Measurements from ENCODE around the gene LRPPRC.

LRPPRC gene

GRCh38 chr2:43960921-43961320 is 34.9 kb downstream of the LRPPRC start:
- H3K9me3 ChIP-seq (ENCODE audit: low read length): no peaks in the 10 kb centered on the region
- H3K4me2 ChIP-seq (ENCODE audit: low read length): no peak overlapping the region
- peaks cover 93% of the 10 kb centered on the region for H3K36me3 ChIP-seq (ENCODE audit: insufficient read depth, low read length)
- no peaks in the 10 kb centered on the region for H3K79me2 ChIP-seq (ENCODE audit: insufficient read depth, low read length)
- no peak overlapping the region for H2AFZ ChIP-seq (ENCODE audit: low read length)
- peaks cover 2% of the 10 kb centered on the region; the same call in 1 of the 2 replicates for H4K20me1 ChIP-seq (ENCODE audit: insufficient read depth, low read length)
- no peak for TF ChIP-seq CTCF (IDR thresholded peaks at IDR 0.05; ENCODE audit: low read length)
- no peaks in the 10 kb centered on the region for H3K4me1 ChIP-seq (ENCODE audit: insufficient read depth, low read length, severe bottlenecking)
- no peak overlapping the region for H3K27ac ChIP-seq (ENCODE audit: low read depth, low read length, poor library complexity, severe bottlenecking)
- no peaks in the 10 kb centered on the region for H3K27me3 ChIP-seq (ENCODE audit: insufficient read depth, low read length)
- no peak overlapping the region for H3K4me3 ChIP-seq (ENCODE audit: low read depth, low read length, poor library complexity, severe bottlenecking)
- no peaks in the 10 kb centered on the region for H3K9me2 ChIP-seq (ENCODE audit: low read depth, low read length)
- no peak overlapping the region for H3K9ac ChIP-seq (ENCODE audit: low read length)
- no peaks in the 10 kb centered on the region for H3F3A ChIP-seq (ENCODE audit: insufficient read depth, low read length)

GRCh38 chr2:43958397-43959275 is 37.2 kb downstream of the LRPPRC start:
- Histone ChIP-seq H3K9ac (ENCODE audit: low read length) (no peak overlapping the region), H2AFZ (ENCODE audit: low read length) (no peak overlapping the region), H3K9me3 (ENCODE audit: low read length) (no peaks in the 10 kb centered on the region), H3K9me2 (ENCODE audit: low read depth, low read length) (no peaks in the 10 kb centered on the region), H4K20me1 (ENCODE audit: insufficient read depth, low read length) (no peaks in the 10 kb centered on the region; the same call in 1 of the 2 replicates), H3K4me1 (ENCODE audit: insufficient read depth, low read length, severe bottlenecking) (no peaks in the 10 kb centered on the region), H3K27me3 (ENCODE audit: insufficient read depth, low read length) (no peaks in the 10 kb centered on the region), H3K79me2 (ENCODE audit: insufficient read depth, low read length) (no peaks in the 10 kb centered on the region), H3F3A (ENCODE audit: insufficient read depth, low read length) (no peaks in the 10 kb centered on the region), H3K4me2 (ENCODE audit: low read length) (no peak overlapping the region), H3K4me3 (ENCODE audit: low read depth, low read length, poor library complexity, severe bottlenecking) (no peak overlapping the region), H3K36me3 (ENCODE audit: insufficient read depth, low read length) (peaks cover 94% of the 10 kb centered on the region), H3K27ac (ENCODE audit: low read depth, low read length, poor library complexity, severe bottlenecking) (no peak overlapping the region)
- TF ChIP-seq EZH2 (IDR thresholded peaks at IDR 0.05; ENCODE audit: borderline replicate concordance, low read length) (no peak), CTCF (IDR thresholded peaks at IDR 0.05; ENCODE audit: low read length) (no peak)

GRCh38 chr2:43950383-43951008 is 45.3 kb downstream of the LRPPRC start:
- TF ChIP-seq CTCF (IDR thresholded peaks at IDR 0.05; ENCODE audit: low read length): peak; percentile 42
- TF ChIP-seq EZH2 (IDR thresholded peaks at IDR 0.05; ENCODE audit: borderline replicate concordance, low read length): no peak
- Histone ChIP-seq H3K4me1 (ENCODE audit: insufficient read depth, low read length, severe bottlenecking) (no peaks in the 10 kb centered on the region), H3K9me3 (ENCODE audit: low read length) (no peaks in the 10 kb centered on the region), H2AFZ (ENCODE audit: low read length) (no peak overlapping the region), H3K79me2 (ENCODE audit: insufficient read depth, low read length) (no peaks in the 10 kb centered on the region), H3K9ac (ENCODE audit: low read length) (no peak overlapping the region), H3F3A (ENCODE audit: insufficient read depth, low read length) (no peaks in the 10 kb centered on the region), H3K9me2 (ENCODE audit: low read depth, low read length) (no peaks in the 10 kb centered on the region), H3K27me3 (ENCODE audit: insufficient read depth, low read length) (no peaks in the 10 kb centered on the region), H4K20me1 (ENCODE audit: insufficient read depth, low read length) (no peaks in the 10 kb centered on the region), H3K4me3 (ENCODE audit: low read depth, low read length, poor library complexity, severe bottlenecking) (no peak overlapping the region), H3K4me2 (ENCODE audit: low read length) (no peak overlapping the region), H3K36me3 (ENCODE audit: insufficient read depth, low read length) (peaks cover 93% of the 10 kb centered on the region), H3K27ac (ENCODE audit: low read depth, low read length, poor library complexity, severe bottlenecking) (no peak overlapping the region)

Data from OCI-LY1 (cell line).